ENCODE data around the gene TMPRSS3.

Gene TMPRSS3

DNA sequence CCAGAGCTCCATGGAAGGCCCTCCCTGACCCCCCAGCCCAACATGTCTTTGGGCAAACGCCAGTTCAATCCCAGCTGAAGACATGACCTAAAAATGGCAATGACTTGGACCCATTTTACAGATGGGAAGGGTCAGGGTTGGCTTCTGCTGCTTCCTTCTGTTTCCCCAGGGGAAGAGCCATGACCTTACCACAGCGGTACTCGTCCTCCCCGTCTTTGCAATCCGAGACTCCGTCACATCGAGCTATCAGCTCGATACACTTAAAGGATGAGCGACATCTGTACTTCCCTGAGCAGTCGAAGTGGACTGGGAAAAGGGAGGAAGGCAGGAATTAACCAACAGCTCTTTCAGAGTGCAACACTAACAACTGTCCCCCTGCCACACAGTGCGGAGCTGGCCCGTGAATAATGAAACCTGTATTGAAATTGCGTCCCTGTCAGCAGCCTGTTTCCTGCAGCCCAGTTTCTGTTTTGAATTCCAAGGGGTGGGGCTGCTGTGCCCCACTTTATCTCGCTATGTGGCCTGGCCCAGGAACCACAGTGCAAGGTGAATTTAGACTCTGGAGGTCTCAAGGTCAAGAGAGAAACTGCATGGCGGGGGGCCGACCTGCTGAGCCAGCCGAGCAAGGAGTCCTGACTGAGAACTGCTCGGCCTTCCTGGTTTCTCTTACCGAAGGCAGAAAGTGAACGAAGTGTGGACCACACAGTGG lies 7.0 kb downstream of the TMPRSS3 start:
- no peak for DNase-seq (ENCODE audit: low read depth in 2 of 2)

DNA sequence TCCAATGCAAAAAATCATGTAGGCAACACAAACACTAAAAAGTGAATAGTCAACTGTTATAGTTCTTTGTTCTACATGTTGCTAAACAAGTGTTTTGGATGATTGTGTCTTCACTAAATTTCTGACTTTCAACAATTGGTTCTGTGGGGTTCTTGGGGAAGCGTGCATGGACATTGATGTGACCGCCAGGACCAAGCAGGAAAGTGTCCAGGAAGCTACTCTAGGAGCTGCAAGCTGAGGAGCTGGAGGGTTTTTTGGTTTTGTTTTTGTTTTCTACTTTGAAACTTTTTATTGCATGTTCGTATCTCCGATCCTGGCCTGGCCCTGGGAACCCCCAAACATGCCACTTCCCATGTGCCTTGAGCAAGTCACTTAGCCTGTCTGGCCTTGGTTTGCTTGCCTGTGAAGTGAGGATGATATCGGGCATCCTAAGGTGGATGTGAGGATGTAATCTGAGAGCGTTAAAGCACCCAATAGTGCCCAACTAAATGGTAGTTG lies 8.0 kb downstream of the TMPRSS3 start:
- no peak for DNase-seq (ENCODE audit: low read depth in 2 of 2)

DNA sequence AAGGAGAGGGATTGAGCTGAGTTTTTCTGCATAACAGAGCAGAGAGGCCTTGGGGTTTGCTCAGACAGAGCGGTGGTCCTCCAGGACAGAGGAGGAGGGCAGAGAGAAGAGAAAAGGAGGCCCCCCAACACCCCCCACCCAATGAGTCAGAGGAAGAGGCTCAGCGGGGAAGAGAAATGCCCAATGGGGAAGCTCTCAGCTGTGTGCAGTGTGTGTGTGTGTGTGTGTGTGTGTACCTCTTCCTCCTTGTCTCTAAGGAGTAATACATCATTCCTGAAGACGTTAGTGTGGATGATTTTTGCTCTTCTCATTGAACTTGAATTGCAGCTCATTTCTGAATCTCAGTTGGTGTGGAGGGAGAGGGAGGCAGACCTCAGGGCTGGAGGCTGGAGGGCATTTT lies 8.7 kb downstream of the TMPRSS3 start:
- DNase-seq (ENCODE audit: low read depth in 2 of 2) = no peak

DNA sequence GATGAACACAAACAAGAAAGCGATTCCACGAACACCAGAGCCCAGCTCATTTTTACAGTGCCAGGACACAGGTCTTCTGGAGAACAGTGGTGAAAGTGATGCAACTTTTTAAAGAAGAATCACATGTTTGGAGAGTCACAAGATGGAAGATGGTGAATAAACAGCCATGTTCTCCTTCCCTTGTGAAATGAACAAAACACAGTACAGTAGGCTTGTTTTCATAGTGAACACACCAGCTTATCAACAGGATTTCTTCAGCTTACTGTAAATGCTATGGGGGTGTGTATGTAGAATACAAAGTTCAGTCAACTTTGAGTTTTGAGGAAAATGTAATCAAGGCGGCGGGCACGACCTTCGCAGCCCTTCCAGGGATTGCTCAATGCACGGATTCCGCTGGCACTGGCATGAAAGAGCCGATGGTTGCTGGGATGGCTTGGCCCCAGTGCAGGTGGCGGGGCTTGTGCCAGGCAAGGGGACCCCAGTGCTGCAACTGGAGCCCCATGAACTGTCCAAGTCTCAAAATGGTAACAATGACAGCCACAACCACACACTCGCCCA lies 9.7 kb downstream of the TMPRSS3 start:
- no peak for DNase-seq (ENCODE audit: low read depth in 2 of 2)

DNA sequence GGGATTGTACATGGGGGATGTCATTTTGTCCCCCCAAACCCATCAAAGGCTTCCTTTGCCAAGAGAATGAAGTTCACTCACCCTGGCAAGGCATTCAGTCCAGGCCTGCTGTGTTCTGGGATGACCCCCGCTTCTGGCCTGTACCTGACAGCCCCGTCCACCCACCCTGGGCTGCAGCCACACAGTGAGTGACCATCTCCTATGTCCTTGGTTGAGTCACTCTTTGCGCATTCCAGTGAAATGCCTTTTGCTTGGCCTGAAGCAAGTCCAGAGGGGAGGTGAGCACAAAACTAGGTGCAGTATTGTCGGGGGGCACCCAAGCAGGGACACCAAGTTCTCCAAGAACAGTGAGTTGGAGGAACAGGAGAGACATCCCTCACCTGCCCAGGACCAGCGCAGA lies 10.2 kb downstream of the TMPRSS3 start:
- DNase-seq (ENCODE audit: low read depth in 2 of 2) = no peak

DNA sequence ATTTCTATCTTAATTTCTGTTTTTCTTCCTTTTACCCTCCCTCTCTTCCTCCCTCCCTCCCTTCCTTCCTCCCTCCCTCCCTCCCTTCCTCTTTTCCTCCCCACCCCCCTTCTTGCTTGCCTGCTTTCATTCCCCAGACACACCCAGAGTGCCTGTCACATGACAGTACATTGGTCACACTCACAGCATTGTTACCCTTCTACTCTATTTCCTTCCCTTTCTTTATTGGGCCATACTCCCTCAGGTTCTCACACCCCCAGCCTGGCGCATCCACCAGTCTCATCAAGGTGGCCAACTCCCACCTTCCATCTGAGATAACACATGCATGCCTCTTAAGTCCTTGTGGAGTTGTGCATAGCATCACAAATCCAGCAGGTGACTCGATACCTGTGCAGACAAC lies 10.9 kb downstream of the TMPRSS3 start:
- no peak for DNase-seq (ENCODE audit: low read depth in 2 of 2)

DNA sequence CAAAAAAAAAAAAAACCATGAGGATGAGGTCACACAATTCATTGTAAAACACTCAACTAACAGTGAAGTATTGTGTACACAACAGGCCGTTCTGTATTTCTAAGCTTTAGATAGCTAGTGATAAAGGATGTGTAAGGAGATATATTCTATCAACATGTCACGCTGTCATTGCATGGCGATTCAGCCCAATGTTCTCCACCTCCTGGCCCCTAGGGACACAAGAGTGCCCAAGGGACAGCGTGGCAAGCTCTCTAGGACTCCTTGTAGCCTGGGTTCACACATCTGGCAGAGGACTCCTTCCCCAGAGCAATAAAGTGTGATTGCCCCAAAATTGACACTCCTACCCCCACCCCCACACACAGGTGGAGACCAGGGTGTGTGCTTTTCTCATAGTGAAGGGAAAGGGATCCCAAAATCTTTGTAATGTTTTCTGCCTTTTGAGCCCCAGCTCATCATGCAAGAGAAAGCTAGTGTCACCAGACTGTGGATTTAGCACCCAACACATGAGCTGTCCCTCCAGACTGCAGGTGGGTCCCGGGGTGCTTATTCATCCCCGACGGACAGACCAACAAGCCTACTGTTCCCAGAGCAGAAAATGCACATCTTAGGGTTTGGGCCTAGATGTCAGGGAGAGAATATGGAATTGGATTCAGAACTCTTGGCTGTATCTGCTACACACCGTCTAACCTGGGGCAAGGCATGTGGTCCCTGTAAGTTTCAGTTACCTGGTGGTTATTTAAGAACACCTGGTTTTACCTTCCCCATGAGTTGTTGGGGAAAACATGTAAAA lies 11.5 kb downstream of the TMPRSS3 start:
- DNase-seq (ENCODE audit: low read depth in 2 of 2) = no peak

DNA sequence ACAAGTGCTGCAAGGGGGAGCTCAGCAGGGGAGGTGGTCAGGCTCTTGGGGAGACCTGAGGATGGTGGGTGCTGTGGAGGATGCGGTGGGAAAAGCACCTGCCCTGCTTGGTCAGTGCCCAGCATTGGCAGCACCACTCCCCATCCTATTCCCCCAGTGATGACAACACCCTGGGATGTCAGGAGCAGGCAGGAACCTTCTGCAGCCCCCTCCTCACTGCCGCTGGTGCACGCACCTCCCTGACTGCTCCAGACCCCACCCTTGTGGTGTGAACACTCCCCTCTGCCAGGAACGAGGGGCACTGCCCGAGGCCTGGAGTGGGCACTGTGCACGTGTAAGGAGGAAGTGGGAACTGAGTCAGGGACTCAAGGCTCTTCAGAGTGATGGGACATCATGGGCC lies 12.5 kb downstream of the TMPRSS3 start:
- no peak for DNase-seq (ENCODE audit: low read depth in 2 of 2)

DNA sequence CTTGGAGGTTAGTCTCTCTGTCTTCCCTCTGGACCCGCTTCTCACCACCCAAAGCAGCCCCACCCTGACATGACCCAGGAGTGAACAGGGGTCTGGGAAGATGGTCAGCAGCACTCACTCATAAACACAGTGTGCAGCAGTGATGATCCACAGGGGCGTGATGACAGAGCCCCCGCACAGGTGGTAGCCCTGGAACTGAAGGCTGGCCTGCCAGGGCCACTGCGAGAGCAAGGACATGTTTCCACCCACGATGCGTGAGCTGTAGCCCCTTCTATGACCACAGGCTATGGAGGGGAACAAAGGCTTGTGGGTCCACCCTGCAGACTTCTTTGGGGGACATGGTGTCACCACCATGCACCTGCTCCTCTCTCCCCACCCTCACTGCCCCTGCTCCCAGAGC lies 12.9 kb downstream of the TMPRSS3 start:
- DNase-seq (ENCODE audit: low read depth in 2 of 2) = no peak

DNA sequence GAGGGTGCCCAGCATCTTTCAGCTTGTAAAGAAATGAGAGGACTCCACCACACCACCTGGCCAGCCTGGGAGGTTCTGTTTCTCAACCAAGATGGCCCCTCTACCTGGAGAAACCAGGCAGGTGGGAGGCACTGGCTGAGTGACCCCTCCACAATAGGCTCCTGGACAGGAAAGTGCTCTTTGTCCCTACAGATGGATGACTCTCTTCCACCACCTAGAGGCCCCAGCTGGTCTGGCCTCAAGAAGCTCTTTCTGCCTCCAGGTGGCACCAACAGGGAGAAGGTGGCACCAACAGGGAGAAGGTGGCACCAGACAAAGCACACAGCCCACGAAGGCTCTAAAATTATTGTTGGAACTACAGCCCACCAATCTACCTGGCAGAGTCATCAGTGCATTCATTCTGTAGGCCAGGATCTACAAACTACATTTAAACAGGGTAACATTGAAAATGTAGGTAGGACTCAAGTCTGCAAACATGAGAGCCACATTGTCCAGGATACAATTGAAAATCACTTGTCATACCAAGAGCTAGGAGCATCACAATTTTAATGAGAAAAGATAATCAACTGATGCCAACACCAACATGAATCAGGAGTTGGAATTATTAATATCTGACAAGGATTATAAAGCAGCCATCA lies 14.4 kb downstream of the TMPRSS3 start:
- no peak for DNase-seq (ENCODE audit: low read depth in 2 of 2)

DNA sequence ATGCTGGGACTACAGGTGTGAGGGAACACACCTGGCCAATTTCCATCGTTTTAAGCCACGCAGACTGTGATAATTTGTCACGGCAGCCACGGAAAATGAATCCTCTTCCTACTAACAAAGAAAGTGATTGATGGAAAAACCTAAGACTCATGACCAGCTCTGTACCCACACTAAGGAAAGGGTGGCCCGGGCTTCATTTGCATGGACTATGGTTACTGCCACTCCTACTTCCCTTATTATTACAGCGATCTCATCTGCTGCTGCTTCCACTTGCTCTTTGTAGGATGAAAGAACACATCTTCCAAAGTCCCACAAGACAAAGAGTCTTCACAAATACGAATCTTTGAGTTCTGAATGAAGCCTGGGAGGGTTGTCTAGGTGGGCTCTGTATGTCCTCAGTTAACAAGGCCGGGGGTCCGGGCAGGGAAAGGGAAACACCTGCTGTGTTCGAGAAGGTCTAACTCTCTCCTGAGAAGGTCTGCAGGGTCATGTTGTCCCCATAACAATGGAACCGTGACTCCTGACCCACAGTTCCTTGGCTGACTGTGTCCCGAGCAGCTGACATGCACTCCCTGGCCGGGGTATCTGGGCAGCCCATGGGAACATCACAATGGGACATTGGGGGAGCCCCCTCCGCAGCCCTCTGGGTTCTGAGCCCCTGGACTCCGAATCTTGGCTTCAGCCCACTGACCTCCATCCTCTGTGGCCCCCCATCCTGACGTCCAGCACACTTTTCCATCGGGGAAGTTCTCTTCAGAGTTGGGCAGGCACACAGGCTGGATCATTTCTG lies 16.2 kb downstream of the TMPRSS3 start:
- DNase-seq (ENCODE audit: low read depth in 2 of 2) = no peak

DNA sequence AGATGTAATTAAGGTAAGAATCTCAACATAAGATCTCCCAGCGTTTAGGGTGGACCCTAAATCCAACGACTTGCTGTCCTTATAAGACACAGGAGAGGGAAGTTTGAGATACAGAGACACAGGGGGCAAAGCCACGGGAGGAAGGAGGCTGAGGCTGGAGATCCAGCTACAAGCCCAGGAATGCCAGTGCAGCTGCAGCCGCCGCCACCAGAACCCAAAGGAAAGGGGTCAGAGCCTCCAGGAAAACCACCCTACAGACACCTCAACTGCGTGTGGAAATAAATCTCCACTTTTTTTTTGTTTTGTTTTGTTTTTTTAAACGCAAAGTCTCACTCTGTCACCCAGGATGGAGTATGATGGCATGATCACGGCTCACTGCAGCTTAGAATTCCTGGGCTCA lies 17.4 kb downstream of the TMPRSS3 start:
- DNase-seq (ENCODE audit: low read depth in 2 of 2) = no peak

DNA sequence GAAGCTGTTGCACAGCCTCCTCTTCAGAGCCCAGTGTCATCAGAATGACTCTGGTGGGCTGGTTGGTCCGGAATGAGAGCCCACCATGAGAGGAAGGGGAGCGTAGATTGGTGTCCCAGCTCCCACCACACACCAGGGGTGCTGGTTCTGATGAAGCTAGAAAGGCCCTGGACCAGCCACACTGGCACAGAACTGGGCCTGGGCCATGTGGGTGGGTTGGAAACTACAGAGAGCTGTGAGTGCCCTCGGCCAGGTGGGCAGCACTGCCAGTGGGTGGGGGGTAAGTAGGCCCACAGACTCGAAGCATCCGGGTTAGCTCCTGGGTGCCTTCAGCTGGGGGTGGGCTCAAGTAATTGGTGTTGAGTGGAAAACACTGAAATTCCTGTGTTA lies 17.9 kb downstream of the TMPRSS3 start:
- DNase-seq (ENCODE audit: low read depth in 2 of 2) = no peak

DNA sequence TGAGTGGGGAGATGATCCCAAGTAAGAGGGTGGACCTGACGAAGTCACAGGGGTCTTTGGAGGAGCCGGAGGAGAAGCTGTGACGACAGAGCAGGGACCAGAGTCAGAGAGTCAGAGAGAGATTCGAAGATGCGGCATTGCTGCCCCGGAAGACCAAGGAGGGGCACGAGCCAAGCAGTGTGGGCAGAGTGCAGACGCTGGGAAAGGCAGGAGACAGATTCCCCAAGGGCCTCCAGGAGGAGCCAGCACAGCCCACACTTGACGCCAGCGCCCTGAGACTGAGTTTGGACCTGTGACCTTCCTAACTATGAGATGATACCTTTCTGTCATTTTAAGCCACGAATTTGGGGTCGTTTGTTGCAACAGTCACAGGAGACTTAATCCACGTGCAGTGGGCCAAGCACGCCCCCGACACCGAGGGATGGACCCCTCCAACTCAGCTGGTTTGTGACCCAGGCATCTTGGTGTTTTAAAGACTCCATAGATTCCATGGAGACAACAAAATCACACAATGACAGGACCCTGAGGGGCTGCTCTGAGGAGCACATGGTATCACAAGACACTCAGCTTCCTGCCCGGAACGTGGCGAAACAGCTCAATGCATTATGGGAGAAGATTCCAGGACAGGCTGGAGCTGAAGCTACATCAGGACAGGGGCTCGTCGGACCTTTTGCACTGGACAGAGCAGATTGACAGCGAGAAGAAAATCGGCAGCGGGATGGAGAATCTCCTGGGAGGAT lies 18.5 kb downstream of the TMPRSS3 start:
- no peak for DNase-seq (ENCODE audit: low read depth in 2 of 2)

DNA sequence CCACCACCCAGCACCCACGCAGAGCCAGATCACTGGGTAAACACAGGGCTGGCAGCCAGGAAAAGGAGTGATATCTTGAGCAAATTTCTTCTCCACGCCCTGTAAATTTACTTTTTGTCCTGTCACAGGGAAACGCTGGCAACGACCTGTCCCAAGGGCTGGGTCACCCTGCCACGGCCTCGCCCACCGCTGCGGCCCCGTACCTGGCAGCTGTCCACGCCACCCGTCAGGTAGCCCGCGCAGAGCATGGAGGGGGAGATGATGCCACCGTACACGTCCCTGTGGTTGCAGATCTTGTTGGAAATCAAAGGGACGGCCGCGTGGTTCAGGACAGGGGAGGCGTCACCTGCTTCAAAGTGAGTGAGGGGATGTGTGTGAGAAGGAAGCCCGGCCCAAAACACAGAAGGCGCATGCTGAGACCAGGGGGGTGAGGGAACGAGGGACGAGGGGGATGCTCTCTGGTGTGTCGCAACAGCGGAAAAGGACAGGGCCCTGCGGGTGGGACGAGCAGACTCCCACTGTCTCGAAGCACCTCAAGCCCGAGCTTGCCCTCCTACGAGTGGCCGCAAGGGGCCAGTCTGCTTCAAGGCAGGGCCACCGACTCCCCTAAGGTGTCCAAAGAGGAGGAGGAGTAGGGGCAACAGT lies 19.4 kb downstream of the TMPRSS3 start:
- DNase-seq (ENCODE audit: low read depth in 2 of 2) = no peak

DNA sequence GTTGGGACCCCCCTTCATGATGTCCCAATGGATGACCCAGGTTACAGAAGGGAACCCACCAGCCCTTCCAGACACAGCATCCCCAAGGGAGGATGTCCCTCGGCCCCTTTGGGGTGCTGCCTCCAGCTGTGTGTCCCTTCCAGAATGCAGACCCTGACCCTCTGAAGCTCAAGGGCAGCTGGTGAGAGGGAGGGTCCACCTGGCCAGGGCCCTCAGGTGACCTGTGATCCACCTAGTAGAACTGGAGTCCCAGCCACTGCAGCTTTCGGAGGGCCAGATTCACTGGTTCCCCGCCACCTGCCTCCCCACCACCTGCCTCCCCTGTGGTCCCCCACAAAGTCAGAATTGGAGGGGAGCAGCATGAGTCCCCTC lies 19.9 kb downstream of the TMPRSS3 start:
- no peak for DNase-seq (ENCODE audit: low read depth in 2 of 2)

DNA sequence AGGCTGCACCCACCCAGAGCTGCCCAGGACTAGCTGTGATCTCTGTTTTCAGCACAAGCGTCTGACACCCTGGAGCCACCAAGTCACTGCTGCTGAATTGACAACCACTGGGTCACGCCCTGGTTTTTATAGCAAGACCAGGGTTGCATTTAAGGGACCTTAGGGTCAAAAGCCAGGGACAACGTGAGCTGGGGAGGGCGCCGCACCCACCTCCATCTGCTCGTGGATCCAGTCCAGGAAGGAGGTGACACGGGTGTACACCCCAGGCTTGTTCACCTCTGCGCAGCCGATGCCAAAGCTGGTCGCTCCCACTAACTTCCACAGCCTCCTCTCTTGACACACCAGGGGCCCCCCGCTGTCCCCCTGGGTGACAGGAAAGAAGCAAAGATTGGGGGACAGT lies 20.3 kb downstream of the TMPRSS3 start:
- no peak for DNase-seq (ENCODE audit: low read depth in 2 of 2)

DNA sequence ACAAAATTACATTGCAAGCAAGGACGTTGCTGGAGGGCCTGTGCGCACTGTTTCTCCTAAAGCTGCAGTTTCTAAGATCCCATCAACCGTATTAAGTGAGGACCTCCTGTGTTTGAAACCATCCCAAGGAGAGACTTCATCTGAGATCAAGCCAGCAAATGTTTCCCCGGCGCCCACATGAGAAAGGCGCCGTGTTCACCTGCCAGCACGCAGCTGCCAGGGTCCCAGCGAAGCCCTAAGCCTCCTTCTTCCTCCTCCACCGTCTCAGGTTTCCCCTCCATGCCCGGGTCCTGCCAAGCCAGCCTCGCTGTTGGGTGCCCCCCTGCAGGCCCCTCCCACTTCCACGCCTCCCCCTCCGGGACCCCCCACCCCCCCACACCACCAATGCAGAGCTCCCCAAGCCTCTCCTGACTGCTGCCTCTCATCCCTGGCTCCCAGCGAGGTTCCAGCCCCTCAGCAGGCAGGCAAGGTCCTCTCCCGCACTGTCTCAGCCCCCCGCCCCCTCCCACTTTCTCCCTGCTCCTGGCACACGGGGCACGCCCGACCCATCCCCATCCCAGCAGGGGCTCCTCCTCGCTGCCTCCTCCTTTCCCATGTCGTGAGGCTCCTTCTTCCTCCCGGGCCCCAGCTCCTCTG lies 20.9 kb downstream of the TMPRSS3 start:
- no peak for DNase-seq (ENCODE audit: low read depth in 2 of 2)

DNA sequence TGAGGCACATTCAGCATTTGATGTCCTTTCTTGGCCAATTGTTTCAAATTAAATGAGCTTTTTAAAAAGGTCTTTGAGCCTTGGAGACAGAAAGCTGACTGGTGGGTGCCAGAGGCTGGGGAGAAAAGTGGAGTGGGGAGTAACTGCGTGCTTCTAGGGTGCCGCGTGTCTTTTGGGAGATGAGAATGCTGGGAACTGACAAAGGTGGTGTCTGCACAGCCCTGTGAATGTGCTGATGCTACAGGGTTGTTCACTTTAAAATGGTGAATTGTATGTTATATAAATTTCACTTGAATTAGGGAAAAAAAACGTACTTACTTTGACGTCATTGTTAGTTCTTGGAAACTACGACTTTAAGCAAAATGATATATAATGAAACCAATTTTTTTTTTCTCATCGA lies 21.4 kb downstream of the TMPRSS3 start:
- no peak for DNase-seq (ENCODE audit: low read depth in 2 of 2)

DNA sequence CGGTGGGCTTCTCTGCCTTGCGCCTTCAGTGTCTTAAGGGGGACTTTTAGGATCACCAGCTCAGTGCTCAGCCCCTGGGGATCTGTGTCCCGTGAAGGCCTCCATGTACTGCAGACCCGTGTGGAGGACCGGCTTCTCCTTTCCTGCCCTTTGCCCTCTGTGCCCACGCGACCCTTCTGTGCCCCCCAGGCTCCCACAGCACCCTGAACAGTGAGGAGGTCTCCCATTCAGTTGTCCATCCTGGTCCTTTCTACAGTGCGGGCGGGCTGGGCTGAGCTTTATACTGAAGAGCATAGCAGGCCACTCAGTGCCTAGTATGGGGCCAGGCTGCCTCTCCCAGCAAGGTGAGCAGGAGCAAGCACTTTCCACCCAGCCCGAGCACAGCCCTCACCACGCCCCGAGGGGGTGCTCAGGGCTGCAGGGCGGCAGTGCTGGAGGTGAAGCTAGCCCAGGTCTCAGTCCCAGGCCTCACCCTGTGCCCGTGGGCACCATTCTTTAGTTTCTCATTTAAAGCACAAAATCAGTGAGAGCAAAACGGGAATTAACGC lies 21.9 kb downstream of the TMPRSS3 start:
- DNase-seq (ENCODE audit: low read depth in 2 of 2) = no peak
